Femur (tissue), 1 donor: ENCODE data around the gene ZNF200.
"Not testable (repeated sequence)": the region's sequence is repeated elsewhere in the genome, so short reads cannot be mapped to it uniquely, and the experiment has no call there.

Source experiments
- DNase-seq: peaks from one replicate; pipeline ENCODE4 v3.0.0-alpha.2; 2017

The ZNF200 gene

GRCh38 chr16:3198334-3199072 is 36.5 kb downstream of the ZNF200 start:
- no peak for DNase-seq

GRCh38 chr16:3197694-3198333 is 37.1 kb downstream of the ZNF200 start:
- DNase-seq, result not testable (repeated sequence)

GRCh38 chr16:3195975-3196374 is 39.0 kb downstream of the ZNF200 start:
- no peak for DNase-seq

GRCh38 chr16:3194792-3195191 is 40.2 kb downstream of the ZNF200 start:
- DNase-seq, result no peak

- DNase-seq, result no peak
Measured at GRCh38 chr16:3193221-3194212, 41.4 kb downstream of the ZNF200 start.

- DNase-seq, result no peak
Measured at GRCh38 chr16:3192476-3193019, 42.4 kb downstream of the ZNF200 start.

GRCh38 chr16:3190949-3191353 is 44.0 kb downstream of the ZNF200 start:
- no peak for DNase-seq

- no peak for DNase-seq
Measured at GRCh38 chr16:3189869-3190268, 45.1 kb downstream of the ZNF200 start.

- DNase-seq, result no peak
Measured at GRCh38 chr16:3188925-3189825, 45.8 kb downstream of the ZNF200 start.

GRCh38 chr16:3188675-3188924 is 46.4 kb downstream of the ZNF200 start:
- DNase-seq, result no peak

- no peak for DNase-seq
Measured at GRCh38 chr16:3187798-3188674, 46.9 kb downstream of the ZNF200 start, which contains the start of gene OR1F1. Gene OR1F1, plus strand, starts transcription at chr16:3188204.

GRCh38 chr16:3186946-3187690 is 47.8 kb downstream of the ZNF200 start:
- DNase-seq, result no peak

GRCh38 chr16:3183445-3184139 is 51.4 kb downstream of the ZNF200 start:
- DNase-seq, result no peak

GRCh38 chr16:3182608-3183444 is 52.1 kb downstream of the ZNF200 start:
- no peak for DNase-seq

- not testable (repeated sequence) for DNase-seq
Measured at GRCh38 chr16:3182293-3182607, 52.7 kb downstream of the ZNF200 start.

- DNase-seq, result no peak
Measured at GRCh38 chr16:3180445-3180878, 54.5 kb downstream of the ZNF200 start.

GRCh38 chr16:3179651-3180050 is 55.3 kb downstream of the ZNF200 start:
- no peak for DNase-seq

- DNase-seq, result no peak
Measured at GRCh38 chr16:3175157-3176093, 59.5 kb downstream of the ZNF200 start.
